ENCODE data around the gene MKNK2.

DNA sequence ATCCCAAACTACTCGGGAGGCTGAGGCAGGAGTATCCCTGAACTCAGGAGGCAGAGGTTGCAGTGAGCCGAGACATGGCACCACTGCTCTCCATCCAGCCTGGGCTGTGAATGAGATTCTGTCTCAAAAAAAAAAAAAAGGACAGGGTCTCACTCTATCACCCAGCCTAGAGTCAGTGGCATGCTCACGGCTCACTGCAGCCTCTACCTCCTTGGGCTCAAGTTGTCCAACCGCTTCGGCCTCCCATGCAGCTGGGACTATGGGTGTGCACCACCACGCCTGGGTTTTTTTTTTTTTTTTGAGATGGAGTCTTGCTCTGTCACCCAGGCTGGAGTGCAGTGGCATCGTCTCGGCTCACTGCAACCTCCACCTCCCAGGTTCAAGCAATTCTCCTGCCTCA, 14.6 kb downstream of the MKNK2 start:
- TF ChIP-seq EZH2 (IDR thresholded peaks at IDR 0.05) = no peak
- no peak for TF ChIP-seq POLR2AphosphoS5 (IDR thresholded peaks at IDR 0.05; ENCODE audit: borderline replicate concordance, low read depth, low read length)

Data from SK-N-MC (cell line).